ENCODE measurements around the gene BBS12.
A peak's percentile ranks its signal among the peaks of the same experiment; 100 is the strongest.

- TF ChIP-seq HEYL (CRISPR knock-in tag; IDR thresholded peaks at IDR 0.05) (no peak), CTCF (IDR thresholded peaks at IDR 0.05) (no peak), RNF2 (IDR thresholded peaks at IDR 0.05; ENCODE audit: borderline replicate concordance, low read depth) (no peak), KDM5A (IDR thresholded peaks at IDR 0.05) (no peak), ESRRA (IDR thresholded peaks at IDR 0.05; ENCODE audit: borderline replicate concordance, low read length) (no peak), NFE2L2 (conservative IDR thresholded peaks at IDR 0.05; ENCODE audit: low read length) (no peak), POLR2A (IDR thresholded peaks at IDR 0.05; ENCODE audit: low read length) (no peak), CHD2 (IDR thresholded peaks at IDR 0.05; ENCODE audit: low read length, partially characterized antibody) (no peak), MAFK (IDR thresholded peaks at IDR 0.05; ENCODE audit: partially characterized antibody) (peak; percentile 16), REST (IDR thresholded peaks at IDR 0.05) (no peak), MAX (IDR thresholded peaks at IDR 0.05) (no peak), USF2 (IDR thresholded peaks at IDR 0.05) (no peak), EHMT2 (IDR thresholded peaks at IDR 0.05; ENCODE audit: low read depth) (no peak), SMC3 (IDR thresholded peaks at IDR 0.05) (no peak)
These were observed 14.6 kb downstream of the BBS12 start for GRCh38 chr4:122747068-122747467.
